Measurements from ENCODE around the gene GRID2.

GRID2 gene

GRCh38 chr4:93760284-93760683 lies 1456.5 kb downstream of the GRID2 start:
- Histone ChIP-seq H3K4me3 (ENCODE audit: low read length in 2 of 2) (no peak overlapping the region), H3K36me3 (replicated peaks in 1 of 2; ENCODE audit: control insufficient read depth in 2 of 2, insufficient read depth in 2 of 2, low read length in 2 of 2) (no peaks in the 10 kb centered on the region), H3K9me3 (replicated peaks in 1 of 2; ENCODE audit: control insufficient read depth in 2 of 2, insufficient read depth in 1 of 2, low read depth in 1 of 2, low read length in 2 of 2) (no peaks in the 10 kb centered on the region), H3K79me1 (ENCODE audit: low read depth, low read length) (no peaks in the 10 kb centered on the region), H4K91ac (ENCODE audit: low read depth, low read length, poor library complexity) (no peak overlapping the region), H3K23ac (ENCODE audit: low read depth, low read length, poor library complexity) (no peak overlapping the region), H3K27me3 (ENCODE audit: control insufficient read depth in 3 of 3, insufficient read depth in 3 of 3, low read depth in 1 of 3, low read length in 3 of 3) (no peaks in the 10 kb centered on the region), H2BK120ac (ENCODE audit: low read depth, low read length) (no peak overlapping the region), H3K4ac (ENCODE audit: low read length) (no peak overlapping the region), H3K4me2 (ENCODE audit: insufficient read depth, low read length, poor library complexity, severe bottlenecking) (no peak overlapping the region), H3K27ac (replicated peaks; ENCODE audit: low read length) (no peak overlapping the region), H3K9ac (ENCODE audit: low read depth, low read length, poor library complexity) (no peak overlapping the region), H2BK12ac (ENCODE audit: low read length) (no peak overlapping the region), H3K4me1 (ENCODE audit: control insufficient read depth in 2 of 2, insufficient read depth in 1 of 2, low read depth in 1 of 2, low read length in 2 of 2) (no peaks in the 10 kb centered on the region), H3K14ac (ENCODE audit: low read length) (no peak overlapping the region), H2AK5ac (ENCODE audit: low read depth, low read length) (no peak overlapping the region), H3K18ac (ENCODE audit: low read length) (no peak overlapping the region), H4K8ac (ENCODE audit: low read depth, low read length) (no peak overlapping the region), H2BK5ac (ENCODE audit: low read length) (no peak overlapping the region), H2AFZ (ENCODE audit: low read length) (no peak overlapping the region), H2BK15ac (ENCODE audit: low read length) (no peak overlapping the region)
- WGBS, 2 donors (ENCODE audit: extremely low coverage in 2 of 2, insufficient read length in 2 of 2, insufficient replicate concordance in 1 of 2): no CpG with 5 or more reads among the region's 2 CpGs
- no peak for DNase-seq (ENCODE audit: low spot score)

- H3K4me1 ChIP-seq (ENCODE audit: control insufficient read depth in 2 of 2, insufficient read depth in 1 of 2, low read depth in 1 of 2, low read length in 2 of 2): no peaks in the 10 kb centered on the region
- no peak overlapping the region for H3K4me3 ChIP-seq (ENCODE audit: low read length in 2 of 2)
- no peaks in the 10 kb centered on the region for H3K79me1 ChIP-seq (ENCODE audit: low read depth, low read length)
- H3K23ac ChIP-seq (ENCODE audit: low read depth, low read length, poor library complexity): no peak overlapping the region
- H3K27me3 ChIP-seq (ENCODE audit: control insufficient read depth in 3 of 3, insufficient read depth in 3 of 3, low read depth in 1 of 3, low read length in 3 of 3): no peaks in the 10 kb centered on the region
- no peak overlapping the region for H3K14ac ChIP-seq (ENCODE audit: low read length)
- no peak overlapping the region for H4K8ac ChIP-seq (ENCODE audit: low read depth, low read length)
- H3K9ac ChIP-seq (ENCODE audit: low read depth, low read length, poor library complexity): no peak overlapping the region
- no peak overlapping the region for H3K4me2 ChIP-seq (ENCODE audit: insufficient read depth, low read length, poor library complexity, severe bottlenecking)
- no peak overlapping the region for H2BK5ac ChIP-seq (ENCODE audit: low read length)
- H2AK5ac ChIP-seq (ENCODE audit: low read depth, low read length): no peak overlapping the region
- WGBS, 2 donors (ENCODE audit: extremely low coverage in 2 of 2, insufficient read length in 2 of 2, insufficient replicate concordance in 1 of 2): no CpG with 5 or more reads among the region's 1 CpG
- DNase-seq (ENCODE audit: low spot score): no peak
- no peaks in the 10 kb centered on the region for H3K9me3 ChIP-seq (replicated peaks in 1 of 2; ENCODE audit: control insufficient read depth in 2 of 2, insufficient read depth in 1 of 2, low read depth in 1 of 2, low read length in 2 of 2)
- no peak overlapping the region for H2AFZ ChIP-seq (ENCODE audit: low read length)
- no peak overlapping the region for H2BK12ac ChIP-seq (ENCODE audit: low read length)
- H3K27ac ChIP-seq (replicated peaks; ENCODE audit: low read length): no peak overlapping the region
- H3K4ac ChIP-seq (ENCODE audit: low read length): no peak overlapping the region
- no peak overlapping the region for H4K91ac ChIP-seq (ENCODE audit: low read depth, low read length, poor library complexity)
- H3K36me3 ChIP-seq (replicated peaks in 1 of 2; ENCODE audit: control insufficient read depth in 2 of 2, insufficient read depth in 2 of 2, low read length in 2 of 2): no peaks in the 10 kb centered on the region
- no peak overlapping the region for H2BK120ac ChIP-seq (ENCODE audit: low read depth, low read length)
- no peak overlapping the region for H3K18ac ChIP-seq (ENCODE audit: low read length)
- H2BK15ac ChIP-seq (ENCODE audit: low read length): no peak overlapping the region
Measured at GRCh38 chr4:93761286-93761685, 1457.5 kb downstream of the GRID2 start.

GRCh38 chr4:93764639-93765246 lies 1461.0 kb downstream of the GRID2 start:
- H3K23ac ChIP-seq (ENCODE audit: low read depth, low read length, poor library complexity): no peak overlapping the region
- DNase-seq (ENCODE audit: low spot score): peak; percentile 45
- H2BK120ac ChIP-seq (ENCODE audit: low read depth, low read length): no peak overlapping the region
- no peak overlapping the region for H2BK12ac ChIP-seq (ENCODE audit: low read length)
- H3K4me3 ChIP-seq (ENCODE audit: low read length in 2 of 2): no peak overlapping the region
- H3K18ac ChIP-seq (ENCODE audit: low read length): no peak overlapping the region
- H4K91ac ChIP-seq (ENCODE audit: low read depth, low read length, poor library complexity): no peak overlapping the region
- no peaks in the 10 kb centered on the region for H3K9me3 ChIP-seq (replicated peaks in 1 of 2; ENCODE audit: control insufficient read depth in 2 of 2, insufficient read depth in 1 of 2, low read depth in 1 of 2, low read length in 2 of 2)
- no peaks in the 10 kb centered on the region for H3K36me3 ChIP-seq (replicated peaks in 1 of 2; ENCODE audit: control insufficient read depth in 2 of 2, insufficient read depth in 2 of 2, low read length in 2 of 2)
- no peak overlapping the region for H3K27ac ChIP-seq (replicated peaks; ENCODE audit: low read length)
- H3K79me1 ChIP-seq (ENCODE audit: low read depth, low read length): no peaks in the 10 kb centered on the region
- H3K14ac ChIP-seq (ENCODE audit: low read length): no peak overlapping the region
- H3K4me2 ChIP-seq (ENCODE audit: insufficient read depth, low read length, poor library complexity, severe bottlenecking): no peak overlapping the region
- H2AK5ac ChIP-seq (ENCODE audit: low read depth, low read length): no peak overlapping the region
- H3K4ac ChIP-seq (ENCODE audit: low read length): no peak overlapping the region
- no peak overlapping the region for H2AFZ ChIP-seq (ENCODE audit: low read length)
- WGBS, 2 donors (ENCODE audit: extremely low coverage in 2 of 2, insufficient read length in 2 of 2, insufficient replicate concordance in 1 of 2): no CpG with 5 or more reads among the region's 5 CpGs
- no peak overlapping the region for H4K8ac ChIP-seq (ENCODE audit: low read depth, low read length)
- no peak overlapping the region for H2BK15ac ChIP-seq (ENCODE audit: low read length)
- H3K27me3 ChIP-seq (ENCODE audit: control insufficient read depth in 3 of 3, insufficient read depth in 3 of 3, low read depth in 1 of 3, low read length in 3 of 3): no peaks in the 10 kb centered on the region
- no peak overlapping the region for H2BK5ac ChIP-seq (ENCODE audit: low read length)
- no peak overlapping the region for H3K9ac ChIP-seq (ENCODE audit: low read depth, low read length, poor library complexity)
- no peaks in the 10 kb centered on the region for H3K4me1 ChIP-seq (ENCODE audit: control insufficient read depth in 2 of 2, insufficient read depth in 1 of 2, low read depth in 1 of 2, low read length in 2 of 2)

GRCh38 chr4:93767917-93768316 lies 1464.2 kb downstream of the GRID2 start:
- H2BK15ac ChIP-seq (ENCODE audit: low read length): no peak overlapping the region
- no peaks in the 10 kb centered on the region for H3K4me1 ChIP-seq (ENCODE audit: control insufficient read depth in 2 of 2, insufficient read depth in 1 of 2, low read depth in 1 of 2, low read length in 2 of 2)
- no peak overlapping the region for H3K4ac ChIP-seq (ENCODE audit: low read length)
- no peak overlapping the region for H3K27ac ChIP-seq (replicated peaks; ENCODE audit: low read length)
- H3K4me2 ChIP-seq (ENCODE audit: insufficient read depth, low read length, poor library complexity, severe bottlenecking): no peak overlapping the region
- H3K18ac ChIP-seq (ENCODE audit: low read length): peak overlapping the region; percentile 64
- H3K27me3 ChIP-seq (ENCODE audit: control insufficient read depth in 3 of 3, insufficient read depth in 3 of 3, low read depth in 1 of 3, low read length in 3 of 3): no peaks in the 10 kb centered on the region
- no peak overlapping the region for H3K4me3 ChIP-seq (ENCODE audit: low read length in 2 of 2)
- H2BK120ac ChIP-seq (ENCODE audit: low read depth, low read length): no peak overlapping the region
- H4K8ac ChIP-seq (ENCODE audit: low read depth, low read length): peak overlapping the region; percentile 48
- H3K14ac ChIP-seq (ENCODE audit: low read length): no peak overlapping the region
- no peaks in the 10 kb centered on the region for H3K79me1 ChIP-seq (ENCODE audit: low read depth, low read length)
- WGBS, 2 donors (ENCODE audit: extremely low coverage in 2 of 2, insufficient read length in 2 of 2, insufficient replicate concordance in 1 of 2): no CpG with 5 or more reads among the region's 5 CpGs
- no peaks in the 10 kb centered on the region for H3K9me3 ChIP-seq (replicated peaks in 1 of 2; ENCODE audit: control insufficient read depth in 2 of 2, insufficient read depth in 1 of 2, low read depth in 1 of 2, low read length in 2 of 2)
- H2AK5ac ChIP-seq (ENCODE audit: low read depth, low read length): no peak overlapping the region
- no peak overlapping the region for H4K91ac ChIP-seq (ENCODE audit: low read depth, low read length, poor library complexity)
- H3K9ac ChIP-seq (ENCODE audit: low read depth, low read length, poor library complexity): no peak overlapping the region
- H2BK12ac ChIP-seq (ENCODE audit: low read length): no peak overlapping the region
- peaks cover 0 to 2% of the 10 kb centered on the region in 2 donors for H3K36me3 ChIP-seq (replicated peaks in 1 of 2; ENCODE audit: control insufficient read depth in 2 of 2, insufficient read depth in 2 of 2, low read length in 2 of 2)
- no peak overlapping the region for H2AFZ ChIP-seq (ENCODE audit: low read length)
- DNase-seq (ENCODE audit: low spot score): no peak
- no peak overlapping the region for H2BK5ac ChIP-seq (ENCODE audit: low read length)
- H3K23ac ChIP-seq (ENCODE audit: low read depth, low read length, poor library complexity): no peak overlapping the region

Data from neuronal stem cell (in vitro differentiated cells).